Stimulated activated CD8-positive, alpha-beta memory T cell treated with anti-CD3 and anti-CD28 coated beads, Interleukin-7, amount 100 ng/mL, for 24 hours (primary cell): Measurements from ENCODE around the gene FAM171A2.
A peak's percentile ranks its signal among the peaks of the same experiment; 100 is the strongest.
"Not testable (repeated sequence)": the region's sequence is repeated elsewhere in the genome, so short reads cannot be mapped to it uniquely, and the experiment has no call there.

Source experiments
- DNase-seq: peaks from one replicate; pipeline ENCODE4 v3.0.0-alpha.2; 2020; ENCODE audit warnings: low read depth

The FAM171A2 gene

DNA sequence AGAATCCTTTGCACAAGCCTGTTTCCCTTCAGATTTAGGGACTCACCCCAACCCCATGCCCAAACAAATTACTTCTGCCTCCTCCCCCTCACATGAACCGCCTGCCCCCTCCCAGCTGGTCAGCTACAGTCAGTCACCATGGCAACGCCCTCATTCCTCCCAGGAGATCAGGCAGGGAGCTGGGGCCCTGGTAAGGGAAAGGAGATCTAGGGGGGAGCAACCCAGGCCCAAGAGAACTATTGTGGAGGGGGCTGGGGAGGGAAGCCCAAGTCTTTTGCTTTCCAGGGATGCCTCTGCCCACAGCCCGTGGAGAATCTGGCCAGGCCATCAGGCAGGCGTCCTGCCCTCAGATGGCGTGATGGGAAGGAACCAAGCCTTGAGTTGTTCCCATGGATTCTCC is 2.8 kb downstream of the FAM171A2 start:
- DNase-seq: no peak

DNA sequence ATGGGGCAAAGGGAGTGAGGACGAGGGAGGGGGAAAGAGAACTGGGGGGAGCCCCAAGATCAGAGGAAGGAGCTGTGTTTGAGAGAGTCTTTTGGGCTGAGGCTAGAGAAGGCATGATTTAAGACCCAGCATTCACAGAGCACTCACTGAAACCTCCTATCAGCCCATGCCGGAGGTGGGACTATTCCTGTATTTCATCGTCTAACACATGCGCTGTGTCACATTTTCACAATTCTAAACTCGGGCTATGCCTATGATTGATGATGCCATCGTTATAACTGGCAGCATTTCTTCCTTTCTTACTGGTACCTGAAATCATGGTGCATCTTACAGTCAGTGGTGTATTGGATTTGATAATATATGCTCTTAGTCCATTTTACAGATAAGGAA is 3.5 kb downstream of the FAM171A2 start:
- DNase-seq: no peak

DNA sequence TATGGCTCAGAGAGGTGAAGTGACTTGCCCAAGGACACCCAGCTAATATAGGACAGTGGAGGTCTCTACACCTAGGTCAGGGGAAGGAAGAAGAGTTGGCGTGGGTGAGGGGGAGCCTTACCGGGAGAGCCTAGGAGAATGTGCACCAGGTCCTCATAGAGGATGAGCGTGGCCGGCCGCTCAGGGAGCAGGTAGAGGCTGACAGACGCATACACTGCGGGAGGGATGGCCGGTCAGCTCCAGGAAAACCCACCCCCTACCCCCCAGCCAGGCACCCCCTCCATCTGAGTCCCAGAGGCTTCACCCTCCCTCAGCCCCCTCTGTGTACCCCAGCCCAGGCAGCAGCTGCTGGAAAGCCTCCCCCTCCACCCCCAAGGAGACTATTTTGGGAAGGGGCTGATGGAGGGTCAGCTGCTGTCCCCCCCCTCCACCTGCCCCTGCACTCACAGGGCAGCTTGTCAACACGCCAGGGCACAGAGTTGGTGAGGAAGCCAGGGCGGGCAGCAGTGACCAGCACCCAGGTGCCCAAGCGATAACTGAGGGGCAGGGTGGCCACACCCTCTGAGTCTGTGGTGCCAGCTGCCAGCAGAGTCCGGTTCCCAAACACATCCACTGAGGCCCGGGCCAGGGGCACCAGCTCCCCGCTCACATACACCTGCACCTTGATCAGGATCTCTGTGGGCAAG is 4.1 kb downstream of the FAM171A2 start:
- no peak for DNase-seq

DNA sequence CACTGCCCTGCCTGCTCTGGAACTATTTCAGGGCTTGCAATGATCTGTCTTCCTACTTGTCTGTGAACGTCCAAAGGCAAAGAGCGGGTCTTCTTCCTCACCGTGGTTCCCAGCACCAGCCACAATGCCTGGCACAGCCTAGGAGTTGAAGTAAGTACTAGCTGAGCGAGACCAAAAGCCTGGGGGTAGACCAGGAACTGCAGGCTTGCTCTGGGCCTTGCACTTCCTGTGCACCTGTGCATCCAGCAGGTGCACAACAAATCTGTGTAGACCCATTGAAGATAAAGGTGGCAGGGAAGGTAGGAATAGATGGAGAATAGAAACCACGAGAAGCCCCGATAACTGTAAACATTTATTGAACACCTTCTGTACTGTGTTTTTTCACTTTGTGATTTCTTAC is 4.6 kb downstream of the FAM171A2 start:
- no peak for DNase-seq

DNA sequence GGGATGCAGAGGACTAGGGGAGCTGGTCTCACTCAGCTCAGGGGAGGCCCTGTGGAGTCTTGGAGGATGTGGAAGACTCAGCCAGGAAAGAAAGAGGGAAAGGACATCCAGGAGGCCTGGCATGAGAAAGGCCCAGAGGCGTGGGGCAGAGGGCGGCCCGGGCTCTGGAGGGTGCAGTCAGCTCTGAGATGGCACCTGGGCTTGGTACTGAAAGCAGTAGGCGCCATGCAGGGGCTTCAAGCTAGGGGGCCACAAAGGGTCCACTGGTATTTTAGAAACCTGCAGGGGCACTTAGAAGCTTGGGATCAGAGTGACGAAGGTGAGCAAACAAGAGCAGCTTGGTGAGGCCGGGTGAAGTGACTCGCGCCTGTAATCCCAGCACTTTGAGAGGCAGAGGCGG is 5.6 kb downstream of the FAM171A2 start:
- DNase-seq: no peak

DNA sequence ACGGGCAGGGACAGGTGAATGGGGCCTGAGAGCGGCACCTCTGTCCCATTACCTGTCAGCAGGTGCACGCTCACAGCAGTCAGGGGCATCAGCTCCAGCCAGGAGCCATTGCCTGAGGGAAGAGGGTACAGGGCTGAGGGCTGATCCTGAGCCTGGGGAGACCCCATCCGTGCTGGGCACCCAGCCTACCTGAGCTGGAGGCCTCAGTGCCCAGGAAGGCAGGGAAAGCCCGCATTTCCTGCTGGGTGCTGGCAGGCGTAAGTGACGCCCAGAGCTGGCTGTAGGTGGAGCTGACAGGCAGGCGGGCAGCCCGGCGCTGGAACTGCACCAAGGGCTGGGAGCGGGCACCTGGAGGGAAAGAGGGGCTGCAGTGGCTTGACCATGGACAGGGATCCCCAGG is 7.4 kb downstream of the FAM171A2 start:
- no peak for DNase-seq

DNA sequence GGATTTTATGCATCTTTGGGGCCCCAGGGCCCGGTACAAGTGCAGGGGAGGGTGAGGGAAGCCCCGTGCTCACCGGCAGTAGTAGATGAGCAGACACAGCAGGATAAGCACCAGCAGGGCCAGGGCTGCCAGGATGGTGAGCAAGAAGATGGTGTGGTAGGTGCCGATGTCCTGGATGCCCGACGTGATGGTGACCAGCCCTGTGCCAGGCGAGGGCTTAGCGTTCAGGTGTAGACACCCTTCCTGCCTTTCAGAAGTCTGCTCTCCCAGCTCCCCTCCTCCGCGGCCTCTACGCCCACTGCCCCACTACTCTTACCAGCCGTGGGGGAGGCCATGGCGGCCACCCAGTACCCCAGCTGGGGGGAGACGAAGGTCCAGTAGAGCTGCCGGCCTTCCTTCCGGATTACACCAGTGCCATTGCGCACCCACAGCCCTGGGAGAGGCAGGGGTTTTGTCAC is 8.0 kb downstream of the FAM171A2 start:
- DNase-seq: no peak

DNA sequence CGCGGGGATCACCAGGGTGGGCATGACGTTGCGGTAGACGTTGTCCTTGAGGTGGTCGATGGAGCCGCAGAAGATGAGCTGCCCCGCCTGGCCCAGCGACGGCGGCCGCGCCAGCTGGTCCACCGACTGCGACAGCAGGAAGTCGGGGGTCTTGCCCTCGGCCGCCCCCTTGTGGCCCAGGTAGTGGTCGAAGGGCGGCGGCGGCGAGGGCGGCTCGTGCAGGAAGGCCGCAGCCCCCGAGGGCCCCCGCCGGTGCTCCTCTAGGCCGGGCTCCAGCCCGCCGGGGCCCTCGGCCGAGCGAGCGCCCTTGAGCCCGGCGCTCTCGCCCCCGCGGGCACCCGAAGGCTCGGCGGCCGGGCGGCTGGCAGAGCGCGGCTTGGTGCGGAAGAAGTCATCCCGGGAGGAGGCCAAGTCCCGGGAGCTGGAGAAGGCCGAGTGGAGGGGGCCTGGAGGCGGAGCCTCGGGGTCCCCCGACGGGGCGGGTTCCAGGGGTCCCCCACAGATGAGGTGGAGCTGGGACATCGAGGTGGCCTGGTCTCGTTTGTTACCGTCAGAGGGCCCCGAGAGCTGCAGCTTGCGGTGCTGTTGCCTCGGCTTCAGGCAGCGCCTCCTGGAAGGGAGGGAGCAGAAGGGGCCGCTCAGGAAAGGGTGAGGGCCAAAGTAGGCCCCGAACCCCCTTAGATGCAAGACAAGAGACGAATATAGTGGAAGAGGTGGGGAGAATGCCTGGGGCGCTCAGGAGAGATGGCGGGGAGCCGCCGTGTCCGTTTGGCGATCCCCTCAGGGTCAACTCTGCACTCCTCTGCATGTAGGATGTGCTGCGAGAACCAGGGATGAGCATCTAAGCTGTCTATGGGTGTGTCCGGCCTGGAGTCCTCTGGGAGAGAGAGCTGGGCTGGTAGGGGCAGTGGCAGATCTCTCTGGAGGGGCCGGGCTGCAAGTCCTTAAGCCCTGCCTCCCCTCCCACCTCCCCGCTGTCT is 8.8 kb downstream of the FAM171A2 start:
- peak; percentile 26 for DNase-seq

DNA sequence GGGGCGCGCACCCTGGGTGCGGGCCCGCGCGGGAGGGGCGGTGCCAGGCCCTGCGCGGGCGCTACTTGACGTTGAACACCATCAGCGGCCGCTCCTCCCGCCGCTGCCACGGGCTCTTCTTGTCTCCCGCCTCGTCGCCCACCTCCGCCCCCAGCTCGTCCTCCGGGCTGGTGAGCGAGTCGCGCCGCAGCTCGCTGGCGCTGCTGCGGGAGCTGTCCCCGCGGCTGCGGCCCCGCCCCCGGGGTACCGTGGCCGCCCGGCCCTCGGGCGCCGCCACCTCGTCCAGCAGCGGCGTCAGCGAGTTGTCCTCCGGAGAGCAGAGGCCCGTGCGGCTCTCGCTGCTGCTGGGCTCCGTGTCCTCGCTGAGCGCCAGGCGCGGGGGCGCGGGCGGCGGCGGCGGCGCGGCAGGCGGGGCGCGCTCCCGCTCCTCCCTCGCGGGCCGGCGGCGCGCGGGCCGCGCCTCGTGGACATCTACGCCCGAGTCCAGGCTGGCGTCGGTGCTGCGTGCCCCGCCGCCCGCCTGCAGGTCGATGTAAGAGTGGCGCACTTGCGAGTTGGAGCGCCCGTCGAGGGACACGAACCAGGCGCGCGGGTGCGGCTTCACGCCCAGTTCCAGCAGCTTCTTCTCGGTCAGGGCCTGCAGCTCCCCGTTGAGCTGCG is 9.9 kb downstream of the FAM171A2 start:
- DNase-seq: no peak

DNA sequence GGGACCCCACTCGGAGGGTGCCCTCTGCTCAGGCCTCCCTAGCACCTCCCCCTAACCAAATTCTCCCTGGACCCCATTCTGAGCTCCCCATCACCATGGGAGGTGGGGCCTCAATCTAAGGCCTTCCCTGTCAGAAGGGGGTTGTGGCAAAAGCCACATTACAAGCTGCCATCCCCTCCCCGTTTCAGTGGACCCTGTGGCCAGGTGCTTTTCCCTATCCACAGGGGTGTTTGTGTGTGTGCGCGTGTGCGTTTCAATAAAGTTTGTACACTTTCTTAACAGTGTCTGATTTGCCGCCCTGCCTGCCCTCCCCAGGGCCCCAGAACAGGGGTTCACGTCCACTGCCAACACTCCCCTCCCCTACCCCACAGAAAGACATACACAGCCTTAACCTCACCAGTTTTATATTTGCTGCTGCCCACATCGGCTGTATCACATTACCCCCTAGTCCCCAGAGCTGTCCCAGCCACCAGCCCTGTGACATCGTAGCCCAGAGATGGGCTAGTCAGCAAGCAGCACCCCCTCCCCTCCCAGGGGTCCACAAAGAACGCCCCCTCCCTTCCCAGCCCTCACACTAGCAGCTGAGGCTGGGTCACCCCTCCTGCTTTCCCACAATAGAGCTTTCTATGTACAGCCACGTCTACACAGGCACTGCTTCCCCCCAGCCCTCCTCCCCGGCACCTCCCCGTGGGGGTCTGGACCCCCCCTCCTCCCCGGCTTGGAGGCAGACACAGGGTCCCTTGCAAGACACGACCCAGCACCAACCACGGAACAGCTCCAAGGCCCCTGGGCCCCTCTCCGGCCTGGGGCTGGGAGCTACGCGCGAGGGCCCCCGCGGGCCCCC is 10.6 kb downstream of the FAM171A2 start:
- DNase-seq: no peak

DNA sequence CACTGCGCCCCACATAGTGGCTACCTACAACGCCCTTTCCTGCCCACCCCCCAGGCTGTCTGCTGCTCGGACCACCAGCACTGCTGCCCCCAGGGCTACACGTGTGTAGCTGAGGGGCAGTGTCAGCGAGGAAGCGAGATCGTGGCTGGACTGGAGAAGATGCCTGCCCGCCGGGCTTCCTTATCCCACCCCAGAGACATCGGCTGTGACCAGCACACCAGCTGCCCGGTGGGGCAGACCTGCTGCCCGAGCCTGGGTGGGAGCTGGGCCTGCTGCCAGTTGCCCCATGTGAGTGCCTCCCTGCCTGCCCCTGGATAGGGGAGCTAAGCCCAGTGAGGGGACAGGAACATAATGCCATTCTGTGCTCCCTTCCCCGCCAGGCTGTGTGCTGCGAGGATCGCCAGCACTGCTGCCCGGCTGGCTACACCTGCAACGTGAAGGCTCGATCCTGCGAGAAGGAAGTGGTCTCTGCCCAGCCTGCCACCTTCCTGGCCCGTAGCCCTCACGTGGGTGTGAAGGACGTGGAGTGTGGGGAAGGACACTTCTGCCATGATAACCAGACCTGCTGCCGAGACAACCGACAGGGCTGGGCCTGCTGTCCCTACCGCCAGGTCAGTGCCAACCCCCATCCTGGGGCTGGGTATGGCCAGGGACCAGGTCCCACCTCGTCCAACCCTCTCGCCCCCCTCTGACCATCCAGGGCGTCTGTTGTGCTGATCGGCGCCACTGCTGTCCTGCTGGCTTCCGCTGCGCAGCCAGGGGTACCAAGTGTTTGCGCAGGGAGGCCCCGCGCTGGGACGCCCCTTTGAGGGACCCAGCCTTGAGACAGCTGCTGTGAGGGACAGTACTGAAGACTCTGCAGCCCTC is 11.5 kb downstream of the FAM171A2 start:
- no peak for DNase-seq

DNA sequence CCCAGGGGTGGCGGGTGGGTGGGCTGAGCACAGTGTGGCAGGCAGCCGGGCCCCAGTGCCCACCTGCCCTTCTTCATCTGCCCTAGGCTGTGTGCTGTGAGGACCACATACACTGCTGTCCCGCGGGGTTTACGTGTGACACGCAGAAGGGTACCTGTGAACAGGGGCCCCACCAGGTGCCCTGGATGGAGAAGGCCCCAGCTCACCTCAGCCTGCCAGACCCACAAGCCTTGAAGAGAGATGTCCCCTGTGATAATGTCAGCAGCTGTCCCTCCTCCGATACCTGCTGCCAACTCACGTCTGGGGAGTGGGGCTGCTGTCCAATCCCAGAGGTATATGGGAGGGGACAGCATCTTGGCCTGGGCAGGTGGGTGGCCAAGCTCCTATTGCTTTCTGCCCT is 12.2 kb downstream of the FAM171A2 start:
- no peak for DNase-seq

DNA sequence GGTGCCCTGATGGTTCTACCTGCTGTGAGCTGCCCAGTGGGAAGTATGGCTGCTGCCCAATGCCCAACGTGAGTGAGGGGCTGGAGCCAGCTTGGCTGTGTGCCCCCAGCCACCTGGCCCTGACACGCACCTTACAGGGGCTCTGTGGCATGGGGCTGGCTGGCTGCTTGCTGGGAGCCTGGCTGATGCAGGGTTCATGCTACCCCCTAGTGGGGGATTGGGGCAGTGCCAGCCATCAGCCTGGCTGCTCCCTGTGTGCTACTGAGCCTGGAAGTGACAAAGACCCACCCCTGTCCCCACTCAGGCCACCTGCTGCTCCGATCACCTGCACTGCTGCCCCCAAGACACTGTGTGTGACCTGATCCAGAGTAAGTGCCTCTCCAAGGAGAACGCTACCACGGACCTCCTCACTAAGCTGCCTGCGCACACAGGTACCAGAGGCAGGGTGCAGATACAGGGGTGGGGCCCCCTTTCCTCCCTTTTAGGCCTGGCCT is 12.9 kb downstream of the FAM171A2 start:
- DNase-seq: peak; percentile 50

DNA sequence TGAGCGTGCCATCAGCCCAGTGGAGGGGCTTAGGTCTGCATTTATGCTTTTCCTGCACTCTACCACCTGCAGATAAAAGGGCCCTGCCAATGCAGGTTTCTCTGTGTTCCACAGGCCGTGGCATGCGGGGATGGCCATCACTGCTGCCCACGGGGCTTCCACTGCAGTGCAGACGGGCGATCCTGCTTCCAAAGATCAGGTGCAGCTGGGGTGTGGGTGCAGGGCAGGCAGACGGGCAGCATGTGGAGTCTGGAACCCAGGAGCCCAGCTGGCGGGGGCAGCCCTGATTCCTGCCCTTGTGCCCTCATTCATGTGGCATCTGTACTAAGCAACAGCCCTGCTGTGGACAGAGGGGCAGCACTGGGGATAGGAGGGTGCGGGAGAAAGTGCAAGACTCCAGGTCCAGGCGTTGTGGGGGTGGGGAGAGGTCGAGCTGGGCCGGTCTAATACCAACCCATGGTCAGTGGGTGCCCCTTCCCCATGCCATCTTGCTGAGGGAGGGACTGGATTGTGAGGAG is 14.0 kb downstream of the FAM171A2 start:
- DNase-seq: no peak

DNA sequence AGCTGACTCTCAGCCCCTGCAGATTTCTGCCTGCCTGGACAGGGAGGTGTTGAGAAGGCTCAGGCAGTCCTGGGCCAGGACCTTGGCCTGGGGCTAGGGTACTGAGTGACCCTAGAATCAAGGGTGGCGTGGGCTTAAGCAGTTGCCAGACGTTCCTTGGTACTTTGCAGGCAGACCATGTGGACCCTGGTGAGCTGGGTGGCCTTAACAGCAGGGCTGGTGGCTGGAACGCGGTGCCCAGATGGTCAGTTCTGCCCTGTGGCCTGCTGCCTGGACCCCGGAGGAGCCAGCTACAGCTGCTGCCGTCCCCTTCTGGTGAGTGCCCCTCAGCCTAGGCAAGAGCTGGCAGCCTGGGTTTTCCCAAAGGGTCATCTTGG is 14.7 kb downstream of the FAM171A2 start:
- DNase-seq: no peak

DNA sequence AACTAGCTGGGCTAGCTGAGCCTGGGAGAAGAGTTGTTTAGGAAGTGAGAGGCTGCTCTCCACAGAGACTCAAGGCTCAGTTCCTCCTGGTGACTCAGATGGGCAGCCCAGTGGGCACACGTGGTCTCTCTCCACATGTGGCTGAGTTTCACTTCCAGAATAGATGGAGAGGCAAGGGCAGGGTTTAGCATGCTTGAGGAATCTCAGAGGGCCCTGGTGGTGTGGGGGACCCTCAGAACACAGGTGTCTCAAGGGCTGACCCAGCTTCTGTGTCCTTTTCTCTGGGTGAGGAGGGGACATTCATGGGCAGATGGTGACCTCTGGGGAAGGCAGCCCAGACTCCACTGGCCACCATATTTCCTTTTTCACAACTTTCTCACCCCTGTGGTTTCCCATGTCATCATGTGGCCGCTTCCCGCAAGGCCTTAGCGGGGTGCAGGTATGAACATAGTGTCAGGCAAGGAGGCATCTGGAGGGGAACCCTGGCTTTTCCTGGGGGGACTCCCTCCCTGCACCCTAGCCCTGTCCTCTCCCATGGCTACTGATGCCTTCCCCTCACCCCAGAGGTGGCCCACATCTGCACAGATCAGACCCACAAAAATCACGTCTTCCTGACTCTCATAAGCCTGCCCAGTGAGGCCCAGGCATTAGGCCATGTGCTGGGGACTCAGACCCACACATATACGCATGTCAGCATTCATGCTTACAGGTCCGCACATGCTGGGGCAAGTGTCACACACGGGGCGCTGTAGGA is 15.2 kb downstream of the FAM171A2 start:
- DNase-seq: no peak

DNA sequence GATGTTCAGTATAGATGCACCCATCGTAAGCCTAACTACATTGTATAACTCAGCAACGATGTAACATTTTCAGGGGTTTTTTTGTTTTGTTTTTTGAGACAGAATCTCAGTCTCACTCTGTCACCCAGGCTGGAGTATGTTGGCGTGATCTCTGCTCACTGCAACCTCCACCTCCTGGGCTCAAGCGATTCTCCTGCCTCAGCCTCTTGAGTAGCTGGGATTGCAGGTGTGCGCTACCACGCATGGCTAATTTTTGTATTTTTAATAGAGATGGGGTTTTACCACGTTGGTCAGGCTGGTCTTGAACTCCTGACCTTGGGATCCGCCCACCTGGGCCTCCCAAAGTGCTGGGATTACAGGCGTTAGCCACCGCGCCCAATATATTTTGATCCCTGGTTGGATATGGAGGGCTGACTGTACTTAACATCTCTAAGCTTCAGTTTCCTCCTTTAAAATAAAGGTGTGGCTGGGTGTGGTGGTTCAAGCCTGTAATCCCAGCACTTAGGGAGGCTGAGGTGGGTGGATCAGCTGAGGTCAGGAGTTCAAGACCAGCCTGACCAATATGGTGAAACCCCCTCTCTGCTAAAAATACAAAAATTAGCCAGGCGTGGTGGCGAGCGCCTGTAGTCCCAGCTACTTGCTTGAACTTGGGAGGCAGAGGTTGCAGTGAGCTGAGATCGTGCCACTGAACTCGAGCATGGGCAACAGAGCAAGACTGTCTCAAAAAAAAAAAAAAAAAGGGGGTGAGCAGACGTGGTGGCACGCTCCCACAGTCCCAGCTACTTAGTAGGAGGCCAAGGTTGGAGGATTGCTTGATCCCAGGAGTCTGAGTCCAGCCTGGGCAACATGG is 16.2 kb downstream of the FAM171A2 start:
- DNase-seq: not testable (repeated sequence)

DNA sequence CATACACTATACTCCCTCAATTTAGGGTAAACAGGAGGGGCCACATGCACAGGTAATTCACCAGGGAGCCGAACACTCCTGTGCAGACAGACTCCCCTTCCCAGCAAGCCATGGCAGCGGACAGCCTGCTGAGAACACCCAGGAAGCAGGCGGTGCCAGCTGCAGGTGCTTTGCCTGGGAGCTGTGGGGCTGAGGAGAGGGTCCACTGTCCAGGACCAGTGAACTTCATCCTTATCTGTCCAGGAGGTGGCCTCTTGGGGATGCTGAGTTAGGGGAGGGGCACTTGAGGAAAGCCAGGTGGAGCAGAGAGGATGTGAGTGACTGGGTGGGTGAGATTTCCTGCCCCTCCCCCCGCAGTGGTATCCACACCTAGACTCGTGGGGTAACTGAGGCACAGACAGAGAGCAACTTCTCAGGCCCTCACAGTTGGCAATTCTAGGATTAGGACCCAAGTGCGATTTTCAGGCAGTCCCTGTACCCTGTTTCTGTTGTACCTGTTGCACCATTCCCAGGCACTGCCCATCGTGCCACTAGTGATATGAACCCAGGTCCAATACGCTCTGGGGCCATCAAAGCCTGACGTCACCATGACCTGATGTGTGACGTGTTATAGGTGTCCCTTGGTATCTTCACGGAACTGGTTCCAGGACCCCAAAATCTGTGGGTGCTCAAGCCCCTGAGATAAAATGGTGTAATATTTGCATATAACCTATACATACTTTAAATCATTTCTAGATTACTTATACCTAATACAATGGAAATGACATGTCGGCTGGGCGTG is 17.4 kb downstream of the FAM171A2 start:
- no peak for DNase-seq
